Endodermal cell (in vitro differentiated cells): Measurements from ENCODE around the gene MAPK8. TPM values are rescaled to one million over a fixed set of nuclear protein-coding genes. Genes with fewer than 3 reads are reported as not detected.
A peak's percentile ranks its signal among the peaks of the same experiment; 100 is the strongest.

Experiments
- DNase-seq: peaks from one replicate; pipeline ENCODE4 v3.0.0-alpha.2; 2017
- H3K27ac ChIP-seq: 2 replicates; pipeline ENCODE4 v1.5.1; 2013; ENCODE audit warnings: mild to moderate bottlenecking, low read depth, low read length, moderate library complexity
- H3K27me3 ChIP-seq: 2 replicates; pipeline ENCODE4 v1.6.1; 2013; ENCODE audit warnings: mild to moderate bottlenecking, low read length, moderate library complexity; ENCODE audit not compliant: insufficient read depth, control insufficient read depth, poor library complexity, severe bottlenecking
- H3K36me3 ChIP-seq: 2 replicates; pipeline ENCODE4 v1.7.0; 2013; ENCODE audit warnings: mild to moderate bottlenecking, low read length, moderate library complexity; ENCODE audit not compliant: control insufficient read depth, insufficient read depth
- H3K4me1 ChIP-seq: one replicate; pipeline ENCODE4 v1.7.0; 2013; ENCODE audit warnings: low read length; ENCODE audit not compliant: control insufficient read depth, insufficient read depth
- H3K4me3 ChIP-seq: 2 replicates; pipeline ENCODE4 v1.5.1; 2013; ENCODE audit warnings: mild to moderate bottlenecking, low read length, moderate library complexity
- H3K9ac ChIP-seq: 2 replicates; pipeline ENCODE4 v1.6.1; 2013; ENCODE audit warnings: mild to moderate bottlenecking, low read length, moderate library complexity; ENCODE audit not compliant: poor library complexity, severe bottlenecking; ENCODE audit errors: extremely low read depth
- H3K9me3 ChIP-seq: 2 replicates; pipeline ENCODE4 v1.6.1; 2013; ENCODE audit warnings: mild to moderate bottlenecking, low read length, moderate library complexity; ENCODE audit not compliant: control insufficient read depth
- H3K27ac Mint-ChIP-seq: 2 replicates; pipeline ENCODE4 v1.8.0; 2020; ENCODE audit warnings: mixed read lengths
- H3K27me3 Mint-ChIP-seq: 2 replicates; pipeline ENCODE4 v1.8.0; 2021; ENCODE audit warnings: mild to moderate bottlenecking, mixed read lengths; ENCODE audit not compliant: insufficient read depth
- H3K36me3 Mint-ChIP-seq: 2 replicates; pipeline ENCODE4 v1.8.0; 2020; ENCODE audit warnings: low read depth, mixed read lengths
- H3K4me1 Mint-ChIP-seq: 2 replicates; pipeline ENCODE4 v1.8.0; 2020; ENCODE audit warnings: mixed read lengths
- H3K4me3 Mint-ChIP-seq: 2 replicates; pipeline ENCODE4 v1.8.0; 2020; ENCODE audit warnings: mild to moderate bottlenecking, moderate library complexity, mixed read lengths
- H3K9me3 Mint-ChIP-seq: 2 replicates; pipeline ENCODE4 v1.8.0; 2020; ENCODE audit warnings: mild to moderate bottlenecking, mixed read lengths
- CTCF ChIP-seq: fragments of 200-600 bp; sonication (generic); conservative IDR thresholded peaks from 2 replicates; pipeline ENCODE4 v1.5.0; 2021; ENCODE audit warnings: antibody characterized with exemption, mild to moderate bottlenecking
- WGBS, 2 experiments: methylation state at CpG; one replicate each; pipeline versions ENCODE4 v1.1.5 to v1.1.7; 2013; ENCODE audit warnings: missing lambda C conversion rate in 2 of 2, mixed read lengths in 1 of 2; ENCODE audit not compliant: insufficient coverage in 1 of 2, insufficient read length in 1 of 2; 5-methylcytosine and 5-hydroxymethylcytosine counted together
- total RNA-seq, 2 donors: library from RNA; stranded (reverse); fragmentation: NEBNext Ultra II Directional in 1 of 2; extraction: Animal tissue kit (Norgen Biotek cat#: 25700) in 1 of 2; gene quantifications; 2 replicates in 1 of 2; 3 replicates in 1 of 2; pipeline ENCODE4 v1.2.1, GENCODE V29; 2021

Gene MAPK8
- total RNA-seq, 2 donors from 2014 or later: 84.2 to 146 TPM

- Mint-ChIP-seq H3K27me3 (peaks cover 36% of the 10 kb centered on the region), H3K27ac (no peak overlapping the region)
- WGBS, 2 experiments: 89 to 94% methylated on average over 6 to 8 of the region's 8 CpGs
These were observed 3.7 kb upstream of the MAPK8 start for GRCh38 chr10:48302515-48303476.

GRCh38 chr10:48305905-48306264, 592 bp upstream of the MAPK8 start:
- peaks cover 26% of the 10 kb centered on the region for H3K27me3 Mint-ChIP-seq
- H3K27me3 ChIP-seq: peaks cover 21% of the 10 kb centered on the region
- H3K4me3 ChIP-seq: peak overlapping the region; percentile 44
- TF ChIP-seq CTCF: no peak
- peaks cover 17% of the 10 kb centered on the region for H3K4me1 Mint-ChIP-seq
- no peaks in the 10 kb centered on the region for H3K9me3 Mint-ChIP-seq
- no peaks in the 10 kb centered on the region for H3K4me1 ChIP-seq
- DNase-seq: no peak
- no peak overlapping the region for H3K27ac Mint-ChIP-seq
- H3K27ac ChIP-seq: no peak overlapping the region
- H3K36me3 ChIP-seq: no peaks in the 10 kb centered on the region
- WGBS, 2 experiments: 80 to 83% methylated on average over 9 of the region's 9 CpGs
- H3K9ac ChIP-seq: no peak overlapping the region
- no peaks in the 10 kb centered on the region for H3K36me3 Mint-ChIP-seq
- H3K9me3 ChIP-seq: no peaks in the 10 kb centered on the region
- peak overlapping the region; percentile 82 for H3K4me3 Mint-ChIP-seq

More at GRCh38 chr10:48302515-48303476, 3.7 kb upstream of the MAPK8 start:
- Histone ChIP-seq H3K4me3 (no peak overlapping the region), H3K27ac (no peak overlapping the region), H3K9ac (no peak overlapping the region), H3K4me1 (no peaks in the 10 kb centered on the region), H3K9me3 (no peaks in the 10 kb centered on the region), H3K36me3 (no peaks in the 10 kb centered on the region), H3K27me3 (peaks cover 21% of the 10 kb centered on the region)
- H3K4me3 Mint-ChIP-seq: no peak overlapping the region
- H3K4me1 Mint-ChIP-seq: peaks cover 4% of the 10 kb centered on the region
- no peaks in the 10 kb centered on the region for H3K36me3 Mint-ChIP-seq
- DNase-seq: no peak
- TF ChIP-seq CTCF: no peak
- H3K9me3 Mint-ChIP-seq: no peaks in the 10 kb centered on the region

- H3K9me3 ChIP-seq: no peaks in the 10 kb centered on the region
- Mint-ChIP-seq H3K36me3 (no peaks in the 10 kb centered on the region), H3K27me3 (peaks cover 26% of the 10 kb centered on the region), H3K27ac (peak overlapping the region; percentile 89), H3K4me3 (peak overlapping the region; percentile 82), H3K9me3 (no peaks in the 10 kb centered on the region), H3K4me1 (peaks cover 18% of the 10 kb centered on the region)
- no peaks in the 10 kb centered on the region for H3K36me3 ChIP-seq
- peak overlapping the region; percentile 83 for H3K9ac ChIP-seq
- H3K27me3 ChIP-seq: peaks cover 21% of the 10 kb centered on the region
- no peaks in the 10 kb centered on the region for H3K4me1 ChIP-seq
- H3K4me3 ChIP-seq: peak overlapping the region; percentile 94
- no peak for TF ChIP-seq CTCF
- H3K27ac ChIP-seq: peak overlapping the region; percentile 93
- 0 to 1% methylated on average over 22 to 70 of the region's 70 CpGs for WGBS, 2 experiments
- no peak for DNase-seq
These were observed 613 bp downstream of the MAPK8 start for GRCh38 chr10:48306870-48307710.
